ENCODE data around the gene ST7.

DNA sequence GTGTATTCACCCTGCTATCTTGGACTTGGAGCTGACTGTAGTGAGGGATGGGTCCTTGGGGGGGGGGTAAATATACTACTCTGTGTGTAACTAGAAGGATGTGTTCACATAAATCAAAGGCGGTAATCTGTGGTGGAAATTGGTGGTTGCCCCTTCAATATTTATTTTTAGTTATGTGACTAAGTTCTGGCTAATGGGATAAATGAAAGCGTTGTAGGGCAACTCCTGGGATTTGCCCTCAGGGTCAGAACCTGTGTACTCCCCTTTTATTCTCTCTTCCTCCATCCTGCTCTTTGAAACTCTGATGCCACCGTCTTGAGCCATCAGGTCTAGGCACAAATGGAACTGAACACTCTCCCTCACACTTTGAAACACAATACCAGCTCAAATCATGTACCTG, 24.3 kb upstream of the ST7 start:
- no peak for TF ChIP-seq POLR2A (IDR thresholded peaks at IDR 0.05)
- TF ChIP-seq, protein P1, sequence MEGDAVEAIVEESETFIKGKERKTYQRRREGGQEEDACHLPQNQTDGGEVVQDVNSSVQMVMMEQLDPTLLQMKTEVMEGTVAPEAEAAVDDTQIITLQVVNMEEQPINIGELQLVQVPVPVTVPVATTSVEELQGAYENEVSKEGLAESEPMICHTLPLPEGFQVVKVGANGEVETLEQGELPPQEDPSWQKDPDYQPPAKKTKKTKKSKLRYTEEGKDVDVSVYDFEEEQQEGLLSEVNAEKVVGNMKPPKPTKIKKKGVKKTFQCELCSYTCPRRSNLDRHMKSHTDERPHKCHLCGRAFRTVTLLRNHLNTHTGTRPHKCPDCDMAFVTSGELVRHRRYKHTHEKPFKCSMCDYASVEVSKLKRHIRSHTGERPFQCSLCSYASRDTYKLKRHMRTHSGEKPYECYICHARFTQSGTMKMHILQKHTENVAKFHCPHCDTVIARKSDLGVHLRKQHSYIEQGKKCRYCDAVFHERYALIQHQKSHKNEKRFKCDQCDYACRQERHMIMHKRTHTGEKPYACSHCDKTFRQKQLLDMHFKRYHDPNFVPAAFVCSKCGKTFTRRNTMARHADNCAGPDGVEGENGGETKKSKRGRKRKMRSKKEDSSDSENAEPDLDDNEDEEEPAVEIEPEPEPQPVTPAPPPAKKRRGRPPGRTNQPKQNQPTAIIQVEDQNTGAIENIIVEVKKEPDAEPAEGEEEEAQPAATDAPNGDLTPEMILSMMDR (IDR thresholded peaks at IDR 0.05) = no peak
- no peak for TF ChIP-seq EP300 (IDR thresholded peaks at IDR 0.05)

All from tibial nerve (tissue), 4 donors.